OCI-M2 (cell line): Measurements from ENCODE around the gene NTM.

Source experiments
- DNase-seq: peaks from one replicate; lab custom pipeline; 2025; ENCODE audit not compliant: unreplicated experiment; lab: John Stamatoyannopoulos, UW

NTM gene

DNA sequence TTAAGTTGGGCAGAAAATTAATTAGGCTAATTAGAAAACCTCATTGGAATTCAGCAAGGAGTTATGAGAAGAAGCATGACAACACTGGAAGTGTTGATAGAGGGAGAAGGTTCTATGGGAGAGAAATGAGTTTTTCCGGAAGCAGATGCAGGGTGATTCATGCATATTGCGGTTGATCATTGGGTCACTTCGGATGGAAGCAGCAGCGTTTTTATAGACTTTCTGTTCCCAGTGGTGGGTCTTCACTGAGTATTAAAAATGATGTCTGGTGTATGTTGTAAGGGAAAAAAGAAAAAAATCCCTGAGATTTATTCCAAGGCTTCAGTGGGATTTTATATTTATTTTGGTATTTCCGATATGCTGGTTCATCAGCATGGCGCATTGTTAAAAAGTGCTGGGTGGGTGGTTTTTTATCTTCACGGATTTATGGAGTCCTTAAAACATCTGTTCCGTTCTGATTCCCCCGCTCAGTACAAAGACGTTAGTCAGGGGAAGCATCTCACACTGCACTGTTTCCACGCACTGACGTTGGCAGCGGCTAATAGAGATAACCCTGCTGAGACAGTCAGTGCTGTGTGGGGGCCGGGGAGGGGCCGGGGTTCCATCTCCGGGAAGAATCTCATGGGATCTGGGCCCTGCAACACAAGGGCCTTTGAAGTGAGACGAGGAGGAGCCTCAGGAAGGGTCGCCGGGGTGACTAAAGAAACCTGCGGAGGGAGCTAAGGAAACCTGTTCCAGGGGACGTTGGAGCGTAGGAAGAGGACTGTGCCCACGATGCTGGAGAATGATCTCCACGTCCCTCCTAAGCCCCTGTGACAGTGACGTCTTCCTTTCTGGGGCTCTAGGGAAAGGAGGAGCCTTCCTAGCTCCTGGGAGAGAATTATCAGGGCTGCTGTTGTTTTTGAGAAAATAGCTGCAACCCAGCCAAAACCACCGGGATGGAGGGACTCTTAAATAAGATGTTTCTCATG lies 390.0 kb downstream of the NTM start:
- no peak for DNase-seq

- DNase-seq = no peak
Measured at GRCh38 chr11:131762346-131763110, 392.1 kb downstream of the NTM start.

DNA sequence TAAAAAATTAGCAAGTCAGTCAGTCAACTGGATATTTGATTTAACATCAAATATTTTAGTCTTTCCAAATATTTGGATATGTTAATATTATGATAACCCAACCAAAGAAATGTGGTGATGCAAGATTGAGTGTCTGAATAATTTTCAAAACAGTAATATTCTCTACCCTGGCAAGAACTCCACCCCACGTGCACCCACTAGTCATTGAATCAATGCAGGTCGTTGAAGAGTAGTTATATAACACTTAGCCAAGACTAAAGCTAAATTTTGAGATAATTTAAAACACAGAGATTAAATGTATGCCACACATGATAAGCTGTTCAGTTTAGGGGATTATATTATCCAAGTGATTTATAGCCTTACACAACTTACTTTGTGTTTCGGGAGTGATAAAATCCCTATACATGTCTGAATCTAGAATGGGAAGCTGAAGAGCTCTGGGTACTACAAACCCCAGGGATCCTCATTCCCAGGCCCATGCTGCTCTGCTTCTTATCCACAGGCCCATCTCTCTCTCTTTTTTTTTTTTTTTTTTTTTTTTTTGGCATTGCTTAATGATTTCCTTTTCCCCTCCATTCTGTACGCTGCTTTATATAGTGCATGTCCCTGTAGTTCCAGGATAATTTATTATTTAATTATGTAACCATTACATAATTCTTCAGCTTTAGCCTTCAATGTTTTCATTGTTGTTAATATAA lies 392.9 kb downstream of the NTM start:
- no peak for DNase-seq

- no peak for DNase-seq
Measured at GRCh38 chr11:131764126-131764525, 393.7 kb downstream of the NTM start.

DNA sequence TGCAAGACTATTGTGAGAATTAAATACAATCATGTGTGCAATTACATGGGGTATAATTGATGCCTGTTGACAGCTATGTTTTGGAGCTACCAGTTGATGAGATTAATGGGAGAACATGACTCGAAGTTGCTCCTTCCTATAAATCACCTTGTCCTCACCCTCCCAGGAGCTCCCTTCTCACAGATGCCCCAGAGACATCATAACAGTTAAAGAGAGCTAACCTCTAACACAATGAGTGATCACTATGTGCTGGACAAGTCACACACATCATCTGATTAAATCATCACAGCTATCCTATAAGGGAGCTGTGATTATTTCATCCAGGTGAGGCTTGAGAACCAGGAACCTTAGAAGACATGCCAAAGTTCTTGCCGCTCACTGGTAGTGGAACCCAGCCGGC lies 394.2 kb downstream of the NTM start:
- DNase-seq = no peak

DNA sequence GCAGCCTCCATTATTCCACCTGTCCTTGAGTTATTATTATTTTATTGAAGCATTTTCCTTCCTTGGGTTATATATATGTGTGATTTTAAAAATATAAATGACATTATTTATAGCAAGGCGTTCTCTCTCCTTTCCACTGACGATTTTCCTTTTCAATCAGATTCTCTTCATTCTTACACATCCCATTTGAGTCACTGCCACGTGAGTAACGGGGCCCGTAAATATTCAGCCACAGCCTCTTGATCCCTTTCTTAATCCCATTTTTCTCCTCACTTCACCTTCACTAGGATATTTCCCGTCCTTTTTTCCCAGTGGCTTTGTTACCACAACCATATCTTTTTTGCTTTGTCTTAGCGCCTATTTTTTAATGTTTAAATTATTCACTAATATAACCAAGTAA lies 396.2 kb downstream of the NTM start:
- DNase-seq = no peak

GRCh38 chr11:131767421-131767820 lies 397.0 kb downstream of the NTM start:
- DNase-seq = no peak

DNA sequence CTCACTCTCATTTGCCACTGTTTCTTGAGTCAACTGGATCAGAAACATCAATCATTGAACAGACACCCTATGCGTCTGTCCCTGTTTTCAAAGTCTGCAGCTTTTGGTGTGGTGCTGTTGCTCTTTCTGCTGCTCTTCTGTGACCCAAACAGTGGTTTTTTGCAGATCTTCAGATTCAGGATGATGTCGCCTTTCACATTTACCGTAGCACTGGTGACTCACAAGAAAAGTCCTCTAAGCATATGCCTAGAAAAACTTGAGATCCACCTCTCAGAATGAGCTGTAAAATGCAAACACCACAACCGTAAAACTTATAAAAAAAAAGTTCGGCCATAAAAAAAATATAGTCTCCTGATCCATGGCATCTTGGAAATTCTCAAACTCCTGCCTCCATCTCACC lies 400.4 kb downstream of the NTM start:
- DNase-seq = no peak

GRCh38 chr11:131771471-131771870 lies 401.1 kb downstream of the NTM start:
- no peak for DNase-seq

GRCh38 chr11:131773626-131774025 lies 403.2 kb downstream of the NTM start:
- DNase-seq = no peak

GRCh38 chr11:131776211-131776610 lies 405.8 kb downstream of the NTM start:
- no peak for DNase-seq

- no peak for DNase-seq
Measured at GRCh38 chr11:131785801-131786200, 415.4 kb downstream of the NTM start.

- DNase-seq = no peak
Measured at GRCh38 chr11:131787119-131787518, 416.7 kb downstream of the NTM start.

- DNase-seq = no peak
Measured at GRCh38 chr11:131790586-131790985, 420.2 kb downstream of the NTM start.

GRCh38 chr11:131792243-131792642 lies 421.8 kb downstream of the NTM start:
- DNase-seq = no peak

- no peak for DNase-seq
Measured at GRCh38 chr11:131796089-131796488, 425.7 kb downstream of the NTM start.

GRCh38 chr11:131796541-131796940 lies 426.1 kb downstream of the NTM start:
- DNase-seq = no peak

DNA sequence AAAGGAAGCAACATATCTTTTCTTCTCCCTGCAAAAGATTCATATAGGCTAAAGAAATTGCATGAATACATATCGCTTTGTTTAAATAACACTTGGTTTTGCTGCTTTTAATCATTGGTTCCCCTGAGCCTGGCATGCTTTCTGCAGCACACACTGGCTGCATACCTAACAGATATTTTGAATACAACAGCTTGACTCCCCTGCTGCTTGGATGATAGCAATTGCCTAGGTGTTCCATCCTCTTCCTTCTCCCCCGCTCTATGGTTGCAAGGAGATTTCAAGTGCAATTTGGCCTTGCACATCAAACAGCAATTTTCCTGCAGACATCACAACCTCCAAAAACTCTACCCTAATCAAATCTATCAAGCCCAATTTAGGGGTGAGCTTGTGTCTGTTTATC lies 430.0 kb downstream of the NTM start:
- DNase-seq = no peak

- no peak for DNase-seq
Measured at GRCh38 chr11:131802440-131803115, 432.2 kb downstream of the NTM start.

GRCh38 chr11:131807876-131808275 lies 437.5 kb downstream of the NTM start:
- no peak for DNase-seq

- DNase-seq = no peak
Measured at GRCh38 chr11:131808470-131808869, 438.1 kb downstream of the NTM start.
